Keratinocyte (primary cell): ENCODE results near the gene ARFIP1.

Experiments used
- CTCF ChIP-seq, 3 experiments: IDR thresholded peaks in 1 of 3; conservative IDR thresholded peaks in 1 of 3; optimal IDR thresholded peaks in 1 of 3; 2 replicates in 2 of 3; 3 replicates in 1 of 3; pipeline versions ENCODE3 to v1.5.1; 2011; ENCODE audit warnings: low read length in 3 of 3, mild to moderate bottlenecking in 3 of 3, moderate library complexity in 2 of 3, control low read depth in 1 of 3, inconsistent platforms in 1 of 3; ENCODE audit not compliant: insufficient read depth in 2 of 3; ENCODE audit errors: extremely low read depth in 1 of 3
- EZH2 ChIP-seq: IDR thresholded peaks from one replicate; pipeline ENCODE4 v1.6.1; 2012; ENCODE audit warnings: inconsistent platforms, mild to moderate bottlenecking, low read length, moderate library complexity

- no peak for TF ChIP-seq CTCF (optimal IDR thresholded peaks at IDR 0.05 in 1 of 3, IDR thresholded peaks at IDR 0.05 in 1 of 3, conservative IDR thresholded peaks at IDR 0.05 in 1 of 3; ENCODE audit: extremely low read depth in 1 of 3, insufficient read depth in 2 of 3, low read length in 3 of 3)
- TF ChIP-seq EZH2 = no peak
Measured at GRCh38 chr4:152805071-152805650, 25.4 kb downstream of the ARFIP1 start.
